Tongue (tissue), 2 donors: Measurements from ENCODE around the gene STEAP3. TPM values are rescaled to one million over a fixed set of nuclear protein-coding genes. Genes with fewer than 3 reads are reported as not detected.

Experiments used
- DNase-seq: peaks from one replicate; pipeline ENCODE4 v3.0.0-alpha.2; 2015
- total RNA-seq: library from RNA; depleted of rRNA; stranded (reverse); fragments of >200 nt; gene quantifications from one replicate; pipeline ENCODE4 v1.2.3, GENCODE V29; 2014

Gene STEAP3, protein sequence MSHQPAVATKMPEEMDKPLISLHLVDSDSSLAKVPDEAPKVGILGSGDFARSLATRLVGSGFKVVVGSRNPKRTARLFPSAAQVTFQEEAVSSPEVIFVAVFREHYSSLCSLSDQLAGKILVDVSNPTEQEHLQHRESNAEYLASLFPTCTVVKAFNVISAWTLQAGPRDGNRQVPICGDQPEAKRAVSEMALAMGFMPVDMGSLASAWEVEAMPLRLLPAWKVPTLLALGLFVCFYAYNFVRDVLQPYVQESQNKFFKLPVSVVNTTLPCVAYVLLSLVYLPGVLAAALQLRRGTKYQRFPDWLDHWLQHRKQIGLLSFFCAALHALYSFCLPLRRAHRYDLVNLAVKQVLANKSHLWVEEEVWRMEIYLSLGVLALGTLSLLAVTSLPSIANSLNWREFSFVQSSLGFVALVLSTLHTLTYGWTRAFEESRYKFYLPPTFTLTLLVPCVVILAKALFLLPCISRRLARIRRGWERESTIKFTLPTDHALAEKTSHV
- 25.2 TPM for total RNA-seq

DNA sequence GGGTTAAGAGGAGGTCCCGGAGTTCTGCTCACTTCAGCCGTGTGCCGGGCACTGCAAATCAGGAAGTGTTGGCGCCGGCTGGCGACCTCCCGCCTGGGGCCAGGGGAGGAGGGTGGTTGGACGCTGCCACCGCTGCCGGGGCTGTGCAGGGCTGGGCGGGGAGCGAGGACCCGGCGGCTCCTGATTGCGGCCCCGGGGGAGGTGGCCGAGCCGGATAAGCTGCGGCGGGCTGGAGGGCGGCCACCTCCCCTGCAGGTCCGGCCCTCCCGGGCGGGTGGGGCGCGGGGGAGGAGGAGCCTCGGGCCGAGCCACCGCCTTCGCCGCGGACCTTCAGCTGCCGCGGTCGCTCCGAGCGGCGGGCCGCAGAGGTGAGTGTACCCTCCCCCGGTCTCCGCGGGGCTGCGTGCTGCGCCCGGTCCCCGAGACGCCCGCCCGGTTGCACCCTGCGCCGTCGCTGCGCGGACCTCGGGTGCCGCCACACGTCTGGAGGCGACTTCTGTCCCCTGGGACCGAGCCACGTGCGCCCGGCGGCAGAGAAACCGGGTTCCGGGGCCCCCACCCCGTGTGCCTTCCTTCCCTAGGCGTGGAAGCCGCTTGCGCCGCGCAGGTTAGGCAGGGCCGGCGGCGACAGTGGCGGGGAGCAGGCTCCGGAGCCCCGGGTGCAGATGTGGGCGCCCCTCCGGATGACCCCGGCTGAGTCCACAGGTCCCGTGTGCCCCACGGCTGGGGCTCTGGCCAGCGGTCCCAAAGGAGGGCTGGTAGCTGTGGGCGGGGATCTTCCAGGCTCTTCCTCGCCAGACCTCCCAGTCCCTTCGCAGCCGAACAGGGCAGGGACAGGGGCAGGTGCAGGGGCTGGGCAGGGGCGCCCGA is at the start of gene STEAP3:
TSS of gene STEAP3 (plus strand) at position 314 of the 870 bp plus-strand sequence. CDS start 7,179 bp downstream, outside the sequence.
- DNase-seq, result peak; percentile 77

GRCh38 chr2:119174216-119174992 is 49.2 kb upstream of the STEAP3 start:
- DNase-seq, result peak; percentile 34

- no peak for DNase-seq
Observed at GRCh38 chr2:119174993-119175347, 48.7 kb upstream of the STEAP3 start.

DNA sequence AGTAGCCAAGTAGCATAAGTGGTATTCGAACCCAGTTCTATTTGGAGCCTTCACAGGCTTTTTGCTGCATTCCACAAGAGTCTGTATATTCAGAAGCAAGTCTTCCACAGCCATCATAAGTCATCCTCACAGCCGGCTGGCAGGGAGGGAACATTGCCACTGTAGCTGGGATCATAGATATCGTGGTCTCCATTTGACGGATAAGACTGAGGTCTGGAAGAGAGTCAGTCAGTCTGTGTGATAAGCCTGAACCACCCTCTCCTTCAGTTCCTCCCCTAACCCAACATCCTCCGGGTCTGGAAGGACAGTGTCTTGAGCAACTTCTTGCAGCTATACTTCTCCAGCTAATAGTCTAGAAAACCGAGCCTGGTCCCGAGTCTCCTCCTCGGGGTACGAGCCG is 48.1 kb upstream of the STEAP3 start:
- DNase-seq, result no peak

- DNase-seq, result no peak
Observed at GRCh38 chr2:119177171-119177837, 46.3 kb upstream of the STEAP3 start.

GRCh38 chr2:119177838-119178190 is 45.8 kb upstream of the STEAP3 start:
- no peak for DNase-seq

DNA sequence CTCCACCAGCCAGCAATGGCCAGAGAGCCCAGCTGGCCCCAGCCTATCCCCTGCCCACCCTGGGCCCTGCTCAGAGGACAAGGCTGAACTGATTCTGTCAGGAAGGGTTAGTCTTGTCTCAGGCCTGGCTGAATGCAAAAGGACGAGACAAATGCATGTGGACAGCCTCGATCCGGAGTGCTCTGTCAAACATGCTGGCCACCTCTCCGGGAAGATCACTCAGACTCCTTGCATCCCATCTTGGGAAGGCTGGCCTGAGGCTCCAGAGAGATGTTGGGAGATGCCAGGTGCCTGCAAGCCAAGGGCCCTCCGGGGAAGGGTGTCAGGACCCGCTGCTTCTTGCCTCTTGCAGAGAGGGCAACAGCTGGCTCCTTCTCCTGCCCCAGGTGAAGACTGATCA is 44.9 kb upstream of the STEAP3 start:
- DNase-seq, result no peak

GRCh38 chr2:119179202-119179601 is 44.4 kb upstream of the STEAP3 start:
- no peak for DNase-seq

DNA sequence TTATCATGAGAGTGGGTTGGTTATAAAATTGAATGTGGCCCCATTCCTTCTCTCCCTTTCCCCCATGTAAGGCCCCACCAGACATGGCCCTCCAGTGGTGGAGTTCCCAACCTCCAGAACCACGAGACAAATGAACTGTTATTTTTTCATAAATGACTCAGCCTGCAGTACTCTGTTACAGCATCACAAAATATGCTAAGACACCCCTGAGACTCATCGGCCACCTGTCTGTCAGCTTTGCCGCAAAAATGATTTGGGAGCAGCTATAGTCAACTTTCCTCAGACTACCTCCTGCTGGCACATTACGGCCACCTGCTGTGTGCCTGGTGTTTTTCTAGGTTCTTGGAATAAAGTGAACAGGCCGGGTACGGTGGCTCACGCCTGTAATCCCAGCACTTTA is 43.6 kb upstream of the STEAP3 start:
- DNase-seq, result no peak

- DNase-seq, result no peak
Observed at GRCh38 chr2:119180892-119181291, 42.7 kb upstream of the STEAP3 start.

- DNase-seq, result no peak
Observed at GRCh38 chr2:119181391-119181790, 42.2 kb upstream of the STEAP3 start.

- DNase-seq, result no peak
Observed at GRCh38 chr2:119181791-119182445, 41.7 kb upstream of the STEAP3 start.

DNA sequence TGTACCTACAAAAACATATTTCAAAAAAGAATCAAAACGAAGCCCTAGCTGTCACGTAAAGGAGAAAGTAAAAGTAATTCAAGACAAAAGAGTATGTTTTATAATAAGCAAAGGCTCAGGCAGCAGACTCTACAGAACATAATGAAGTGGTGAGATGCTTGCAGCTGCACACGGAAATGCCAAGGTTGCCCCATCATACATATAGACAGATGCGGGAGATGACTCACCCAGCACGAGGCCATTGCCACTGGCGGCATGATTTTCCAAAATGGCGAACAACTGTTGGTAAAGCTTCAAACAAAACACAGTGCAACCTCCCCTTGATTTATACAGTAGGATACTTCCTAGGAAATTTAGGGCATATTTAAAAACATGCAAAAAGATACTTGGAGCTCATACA is 39.1 kb upstream of the STEAP3 start:
- no peak for DNase-seq

DNA sequence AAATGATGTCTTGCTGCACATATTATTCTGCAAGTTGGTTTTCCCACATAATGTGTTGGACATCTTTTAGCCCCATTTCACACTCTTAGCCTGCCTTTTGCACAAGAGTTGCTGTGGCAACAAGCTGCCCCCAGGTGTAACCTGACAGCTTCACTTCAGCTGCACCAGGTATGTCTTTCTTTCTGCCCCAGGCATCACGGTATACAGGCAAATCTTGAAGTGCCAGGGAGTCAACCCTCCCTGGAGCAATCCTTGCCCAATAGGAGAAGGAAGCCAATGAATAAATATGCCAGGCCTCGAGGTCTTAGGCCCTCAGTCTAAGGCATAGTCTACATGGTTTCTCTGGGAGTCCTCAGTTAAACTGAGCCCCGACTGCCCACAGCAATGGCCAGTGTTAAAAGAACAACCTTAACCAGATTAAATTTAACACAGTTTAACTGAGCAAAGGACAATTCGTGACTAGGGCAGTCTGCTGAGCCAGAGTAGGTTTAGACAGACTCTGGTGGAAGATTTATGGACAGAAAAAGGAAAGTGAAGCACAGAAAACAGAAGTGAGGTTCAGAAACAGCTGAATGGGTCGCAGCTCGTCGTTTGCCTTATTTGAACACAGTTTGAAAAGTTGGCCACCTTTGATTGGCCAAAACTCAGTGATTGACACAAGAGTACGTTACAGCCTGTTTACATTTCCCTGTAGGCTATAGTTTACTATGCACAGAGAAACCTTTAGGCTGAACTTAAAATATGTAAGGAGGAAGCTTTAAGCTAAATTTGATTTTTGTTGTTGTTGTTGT is 33.1 kb upstream of the STEAP3 start:
- no peak for DNase-seq

- no peak for DNase-seq
Observed at GRCh38 chr2:119192893-119193292, 30.7 kb upstream of the STEAP3 start.

GRCh38 chr2:119195001-119195400 is 28.6 kb upstream of the STEAP3 start:
- no peak for DNase-seq

- DNase-seq, result no peak
Observed at GRCh38 chr2:119195887-119196286, 27.7 kb upstream of the STEAP3 start.

GRCh38 chr2:119196301-119197125 is 27.1 kb upstream of the STEAP3 start:
- no peak for DNase-seq

- DNase-seq, result no peak
Observed at GRCh38 chr2:119197126-119197405, 26.6 kb upstream of the STEAP3 start.
